ENCODE measurements around the gene SH3D19. TPM values are rescaled to one million over a fixed set of nuclear protein-coding genes. Genes with fewer than 3 reads are reported as not detected.

The SH3D19 gene
- total RNA-seq, 1 donor from 2014 or later: 25.1 TPM

DNA sequence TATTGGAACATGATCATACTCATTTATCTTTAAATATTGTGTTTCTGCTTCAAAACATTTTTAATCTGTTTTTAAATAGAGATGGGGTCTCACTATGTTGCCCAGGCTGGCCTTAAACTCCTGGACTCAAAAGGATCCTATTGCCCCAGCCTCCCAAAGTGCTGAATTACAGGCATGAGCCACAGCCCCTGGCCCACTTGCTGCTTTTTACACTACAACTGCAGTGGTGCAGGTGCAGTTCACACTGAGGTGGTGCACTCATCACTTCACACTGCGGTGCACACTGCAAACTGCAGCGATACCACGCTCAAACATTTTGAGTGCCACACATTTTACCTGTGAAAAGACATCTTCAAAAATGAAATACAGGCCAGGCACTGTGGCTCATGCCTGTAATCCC, 215.2 kb downstream of the SH3D19 start:
- H3K4me1 Mint-ChIP-seq: peaks cover 5% of the 10 kb centered on the region
- no peaks in the 10 kb centered on the region for H3K9me3 Mint-ChIP-seq
- no peaks in the 10 kb centered on the region for H3K27me3 Mint-ChIP-seq (ENCODE audit: low read depth)
- no peak overlapping the region for H3K27ac Mint-ChIP-seq (ENCODE audit: unreplicated experiment)
- no peak for TF ChIP-seq CTCF (conservative IDR thresholded peaks at IDR 0.05)
- H3K36me3 Mint-ChIP-seq (ENCODE audit: low read depth): peaks cover 16% of the 10 kb centered on the region
- H3K4me3 Mint-ChIP-seq: no peak overlapping the region
- no peak for DNase-seq (ENCODE audit: low read depth, low spot score)

GRCh38 chr4:151107063-151107462, 218.3 kb downstream of the SH3D19 start:
- H3K4me3 Mint-ChIP-seq: peak overlapping the region; percentile 0
- no peak for DNase-seq (ENCODE audit: low read depth, low spot score)
- H3K27ac Mint-ChIP-seq (ENCODE audit: unreplicated experiment): no peak overlapping the region
- peaks cover 23% of the 10 kb centered on the region for H3K36me3 Mint-ChIP-seq (ENCODE audit: low read depth)
- no peak for TF ChIP-seq CTCF (conservative IDR thresholded peaks at IDR 0.05)
- H3K4me1 Mint-ChIP-seq: peaks cover 12% of the 10 kb centered on the region
- no peaks in the 10 kb centered on the region for H3K27me3 Mint-ChIP-seq (ENCODE audit: low read depth)
- no peaks in the 10 kb centered on the region for H3K9me3 Mint-ChIP-seq

DNA sequence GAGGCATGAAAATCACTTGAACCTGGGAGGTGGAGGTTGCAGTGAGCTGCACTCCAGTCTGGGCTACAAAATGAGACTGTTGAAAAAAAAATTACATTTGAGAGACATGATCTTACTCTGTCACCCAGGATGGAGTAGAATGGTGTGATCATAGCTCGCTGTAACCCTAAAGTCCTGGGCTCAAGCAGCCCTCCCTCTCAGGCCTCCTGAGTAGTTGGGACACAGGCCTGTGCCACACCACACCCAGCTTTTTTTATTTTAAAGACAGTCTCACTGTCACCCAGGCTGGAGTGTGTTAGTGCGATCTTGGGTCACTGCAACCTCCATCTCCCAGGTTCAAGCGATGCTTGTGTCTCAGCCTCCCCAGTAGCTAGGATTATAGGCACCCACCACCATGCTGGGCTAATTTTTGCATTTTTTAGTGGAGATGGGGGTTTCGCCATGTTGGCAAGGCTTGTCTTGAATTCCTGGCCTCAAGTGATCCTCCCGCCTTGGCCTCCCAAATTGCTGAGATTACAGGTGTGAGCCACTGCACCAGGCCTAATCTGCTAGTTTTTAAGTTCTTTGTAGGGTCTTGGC, 219.9 kb downstream of the SH3D19 start:
- Mint-ChIP-seq H3K4me1 (peaks cover 23% of the 10 kb centered on the region), H3K4me3 (peak overlapping the region; percentile 35), H3K9me3 (no peaks in the 10 kb centered on the region), H3K27ac (ENCODE audit: unreplicated experiment) (no peak overlapping the region), H3K27me3 (ENCODE audit: low read depth) (no peaks in the 10 kb centered on the region), H3K36me3 (ENCODE audit: low read depth) (peaks cover 34% of the 10 kb centered on the region)
- no peak for TF ChIP-seq CTCF (conservative IDR thresholded peaks at IDR 0.05)
- no peak for DNase-seq (ENCODE audit: low read depth, low spot score)

- Mint-ChIP-seq H3K4me3 (peak overlapping the region; percentile 45), H3K4me1 (peaks cover 30% of the 10 kb centered on the region), H3K36me3 (ENCODE audit: low read depth) (peaks cover 41% of the 10 kb centered on the region), H3K9me3 (no peaks in the 10 kb centered on the region), H3K27ac (ENCODE audit: unreplicated experiment) (no peak overlapping the region), H3K27me3 (ENCODE audit: low read depth) (no peaks in the 10 kb centered on the region)
- DNase-seq (ENCODE audit: low read depth, low spot score): no peak
- TF ChIP-seq CTCF (conservative IDR thresholded peaks at IDR 0.05): no peak
Measured at GRCh38 chr4:151104621-151105020, 220.8 kb downstream of the SH3D19 start.

- H3K4me3 Mint-ChIP-seq: peak overlapping the region; percentile 45
- no peaks in the 10 kb centered on the region for H3K27me3 Mint-ChIP-seq (ENCODE audit: low read depth)
- H3K27ac Mint-ChIP-seq (ENCODE audit: unreplicated experiment): no peak overlapping the region
- no peak for DNase-seq (ENCODE audit: low read depth, low spot score)
- no peak for TF ChIP-seq CTCF (conservative IDR thresholded peaks at IDR 0.05)
- no peaks in the 10 kb centered on the region for H3K9me3 Mint-ChIP-seq
- H3K4me1 Mint-ChIP-seq: peaks cover 37% of the 10 kb centered on the region
- peaks cover 45% of the 10 kb centered on the region for H3K36me3 Mint-ChIP-seq (ENCODE audit: low read depth)
Measured at GRCh38 chr4:151103758-151104157, 221.6 kb downstream of the SH3D19 start.
